Osteoblast (primary cell): ENCODE results near the gene DCAF17. TPM values are rescaled to one million over a fixed set of nuclear protein-coding genes. Genes with fewer than 3 reads are reported as not detected.

Source experiments
- DNase-seq: peaks from one replicate; pipeline ENCODE4 v3.0.0; 2011; ENCODE audit warnings: low spot score, mixed read lengths; ENCODE audit not compliant: insufficient read length; ENCODE audit errors: missing footprints
- H2AFZ ChIP-seq: 2 replicates; pipeline ENCODE4 v1.6.0; 2011; ENCODE audit warnings: mild to moderate bottlenecking, low read length
- H3K27ac ChIP-seq: 2 replicates; pipeline ENCODE4 v1.5.1; 2011; ENCODE audit warnings: mild to moderate bottlenecking, low read depth, low read length, moderate library complexity
- H3K27me3 ChIP-seq: 2 replicates; pipeline ENCODE4 v1.6.0; 2012; ENCODE audit warnings: mild to moderate bottlenecking, control low read depth, inconsistent platforms, low read length, moderate library complexity; ENCODE audit not compliant: insufficient read depth
- H3K36me3 ChIP-seq: 2 replicates; pipeline ENCODE4 v1.5.1; 2011; ENCODE audit warnings: mild to moderate bottlenecking, low read length, control low read depth, moderate library complexity; ENCODE audit not compliant: insufficient read depth
- H3K4me1 ChIP-seq: 2 replicates; pipeline ENCODE4 v1.5.1; 2011; ENCODE audit warnings: mild to moderate bottlenecking, low read length, control low read depth, moderate library complexity; ENCODE audit not compliant: insufficient read depth
- H3K4me2 ChIP-seq: 2 replicates; pipeline ENCODE4 v1.6.0; 2011; ENCODE audit warnings: mild to moderate bottlenecking, low read length; ENCODE audit not compliant: insufficient read depth
- H3K4me3 ChIP-seq: fragments of 200-600 bp; sonication (generic); 3 replicates; pipeline ENCODE4 v1.5.1; 2012; ENCODE audit warnings: mild to moderate bottlenecking, low read length, inconsistent platforms; ENCODE audit not compliant: insufficient read depth
- H3K79me2 ChIP-seq: 2 replicates; pipeline ENCODE4 v1.6.0; 2012; ENCODE audit warnings: mild to moderate bottlenecking, low read length, control low read depth, inconsistent platforms; ENCODE audit not compliant: insufficient read depth
- H3K9me3 ChIP-seq: 2 replicates; pipeline ENCODE4 v1.5.1; 2011; ENCODE audit warnings: low read depth, low read length, control low read depth
- H4K20me1 ChIP-seq: 2 replicates; pipeline ENCODE4 v1.6.0; 2012; ENCODE audit warnings: mild to moderate bottlenecking, low read length, control low read depth; ENCODE audit not compliant: insufficient read depth
- CTCF ChIP-seq: IDR thresholded peaks from 2 replicates; pipeline ENCODE4 v1.5.1; 2011; ENCODE audit warnings: mild to moderate bottlenecking, low read depth, low read length, moderate library complexity; ENCODE audit errors: extremely low read depth
- small RNA-seq: library from RNA; depleted of rRNA; stranded (forward); fragments of <200 nt; gene quantifications from one replicate; pipeline ENCODE3, GENCODE V24; 2012
- total RNA-seq: library from RNA; depleted of rRNA; stranded (reverse); fragments of >200 nt; gene quantifications from 2 replicates; pipeline ENCODE4 v1.2.3, GENCODE V29; 2012

The DCAF17 gene
- total RNA-seq, 1 donor, result 32.6 TPM

GRCh38 chr2:171531291-171531690 is 97.3 kb downstream of the DCAF17 start:
- Histone ChIP-seq H3K4me3 (peak overlapping the region; percentile 44), H3K36me3 (peaks cover 3% of the 10 kb centered on the region), H3K4me1 (peaks cover 26% of the 10 kb centered on the region), H3K27ac (peak overlapping the region; percentile 89), H3K79me2 (peaks cover 79% of the 10 kb centered on the region), H3K9me3 (no peaks in the 10 kb centered on the region), H3K4me2 (peak overlapping the region; percentile 67), H4K20me1 (no peaks in the 10 kb centered on the region), H2AFZ (no peak overlapping the region), H3K27me3 (no peaks in the 10 kb centered on the region)
- no peak for TF ChIP-seq CTCF
- DNase-seq, result peak; percentile 17

- H3K79me2 ChIP-seq, result peaks cover 78% of the 10 kb centered on the region
- no peak for TF ChIP-seq CTCF
- H3K4me1 ChIP-seq, result peaks cover 26% of the 10 kb centered on the region
- H3K27ac ChIP-seq, result peak overlapping the region; percentile 89
- DNase-seq, result peak; percentile 45
- no peaks in the 10 kb centered on the region for H4K20me1 ChIP-seq
- no peaks in the 10 kb centered on the region for H3K27me3 ChIP-seq
- H2AFZ ChIP-seq, result no peak overlapping the region
- peaks cover 3% of the 10 kb centered on the region for H3K36me3 ChIP-seq
- peak overlapping the region; percentile 67 for H3K4me2 ChIP-seq
- no peaks in the 10 kb centered on the region for H3K9me3 ChIP-seq
- H3K4me3 ChIP-seq, result peak overlapping the region; percentile 44
Measured at GRCh38 chr2:171531836-171532450, 97.9 kb downstream of the DCAF17 start.

- Histone ChIP-seq H4K20me1 (no peaks in the 10 kb centered on the region), H3K4me2 (no peak overlapping the region), H3K27me3 (no peaks in the 10 kb centered on the region), H2AFZ (no peak overlapping the region), H3K79me2 (peaks cover 77% of the 10 kb centered on the region), H3K9me3 (no peaks in the 10 kb centered on the region), H3K4me3 (no peak overlapping the region), H3K27ac (no peak overlapping the region), H3K36me3 (no peaks in the 10 kb centered on the region), H3K4me1 (peaks cover 26% of the 10 kb centered on the region)
- no peak for DNase-seq
- no peak for TF ChIP-seq CTCF
Measured at GRCh38 chr2:171533331-171533730, 99.3 kb downstream of the DCAF17 start.

Small RNA genes within 50 kb of the gene (small RNA-seq; reads per million reads assigned to genes)
- gene AC007969.2, result not detected

Other genes with a start within 250 kb of the DCAF17 start
- gene METTL8, start 236 bp upstream of the DCAF17 start, total RNA-seq, result 20.9 and 23.9 TPM in 2 replicates
- gene CYBRD1, start 88.2 kb downstream of the DCAF17 start, total RNA-seq, result 338 and 514 TPM in 2 replicates